Lung (tissue), 12 donors: ENCODE results near the gene LRRC55. TPM values are rescaled to one million over a fixed set of nuclear protein-coding genes. Genes with fewer than 3 reads are reported as not detected.

Experiments
- ATAC-seq: fragments of 200-7000 bp; cut with Tn5 transposase; one replicate; pipeline ENCODE4 v1.9.1; 2020; ENCODE audit warnings: moderate number of reproducible peaks; ENCODE audit not compliant: insufficient read depth, low FRiP score
- DNase-seq, 3 donors: peaks; one replicate each; pipeline ENCODE4 v3.0.0-alpha.2; 2013 to 2017
- H3K27ac ChIP-seq, 2 donors: one replicate each; pipeline ENCODE4 v1.5.1; 2013; ENCODE audit warnings: mild to moderate bottlenecking in 2 of 2, moderate library complexity in 2 of 2, control low read depth in 1 of 2, inconsistent platforms in 1 of 2, low read depth in 1 of 2, low read length in 1 of 2
- H3K27me3 ChIP-seq, 3 donors: one replicate each; pipeline ENCODE4 v1.5.1; 2013; ENCODE audit warnings: low read length in 2 of 3; ENCODE audit not compliant: control insufficient read depth in 3 of 3, insufficient read depth in 3 of 3
- H3K36me3 ChIP-seq, 4 donors: one replicate each; pipeline ENCODE4 v1.5.1; 2013; ENCODE audit warnings: low read length in 4 of 4, mild to moderate bottlenecking in 1 of 4, moderate library complexity in 1 of 4; ENCODE audit not compliant: control insufficient read depth in 4 of 4, insufficient read depth in 4 of 4
- H3K4me1 ChIP-seq, 5 donors: one replicate each; pipeline ENCODE4 v1.5.1; 2013; ENCODE audit warnings: low read length in 5 of 5, mild to moderate bottlenecking in 2 of 5, moderate library complexity in 1 of 5; ENCODE audit not compliant: control insufficient read depth in 5 of 5, insufficient read depth in 5 of 5
- H3K4me3 ChIP-seq: one replicate; pipeline ENCODE4 v1.5.1; 2013; ENCODE audit warnings: mild to moderate bottlenecking, control low read depth, moderate library complexity
- H3K9ac ChIP-seq, 2 donors: one replicate each; pipeline ENCODE4 v1.5.1; 2013; ENCODE audit warnings: low read length in 2 of 2, control low read depth in 1 of 2; ENCODE audit not compliant: insufficient read depth in 1 of 2
- H3K9me3 ChIP-seq, 4 donors: one replicate each; pipeline ENCODE4 v1.5.1; 2013; ENCODE audit warnings: low read length in 3 of 4, mild to moderate bottlenecking in 1 of 4, moderate library complexity in 1 of 4; ENCODE audit not compliant: control insufficient read depth in 4 of 4, insufficient read depth in 3 of 4
- WGBS, 2 donors: extraction: QIAGEN DNeasy Blood & Tissue Kit; methylation state at CpG; one replicate each; pipeline ENCODE4 v1.1.7; 2013; 5-methylcytosine and 5-hydroxymethylcytosine counted together
- polyA plus RNA-seq, 2 donors: library from polyadenylated mRNA; stranded (reverse); fragments of 200-250 nt; gene quantifications; one replicate each; pipeline ENCODE4 v1.2.1, GENCODE V29; 2013
- total RNA-seq, 2 donors: library from RNA; depleted of rRNA in 1 of 2; stranded (reverse); fragments of >200 nt in 1 of 2; gene quantifications; one replicate each; pipeline ENCODE4 v1.2.1, GENCODE V29; 2014 to 2021
- TF ChIP-seq, protein P1 (sequence below): IDR thresholded peaks from 2 replicates; pipeline ENCODE4 v1.5.1; 2012; ENCODE audit warnings: mild to moderate bottlenecking; ENCODE audit errors: control extremely low read depth, extremely low read depth
- donor health status: control.
- donor health status: control.
- donor health status: Bipolar disorder and iron deficiency.
- donor health status: healthy.
- donor health status: DM: yes; HTN: yes; CAD: no.

The LRRC55 gene
- total and polyA plus RNA-seq, 4 donors = 0.02 to 2.9 (median 0.09) TPM

DNA sequence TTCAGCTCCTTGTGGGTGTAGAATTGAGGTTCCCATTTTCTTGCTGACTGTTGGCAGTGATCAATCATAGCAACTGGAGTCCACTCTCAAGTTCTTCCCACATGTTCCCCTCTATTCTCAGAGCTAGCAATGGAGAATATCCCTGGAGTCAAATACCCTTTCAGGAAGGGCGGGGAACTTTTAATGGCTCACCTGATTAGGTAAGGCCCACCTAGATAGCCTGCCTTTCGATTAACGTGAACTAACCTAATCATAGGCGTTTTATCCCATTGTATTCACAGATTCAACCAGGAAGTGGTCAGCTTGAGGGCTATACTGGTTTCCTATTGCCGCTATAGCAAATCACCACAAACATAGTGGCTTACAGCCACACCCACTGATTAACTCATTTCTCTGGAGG is 7.1 kb upstream of the LRRC55 start:
- Histone ChIP-seq H3K4me1 (no peaks in the 10 kb centered on the region), H3K27ac (no peak overlapping the region), H3K27me3 (peaks cover 0 to 3% (median 3%) of the 10 kb centered on the region in 3 donors), H3K9ac (no peak overlapping the region), H3K4me3 (no peak overlapping the region), H3K36me3 (no peaks in the 10 kb centered on the region), H3K9me3 (peaks cover 0 to under 1% (median 0%) of the 10 kb centered on the region in 4 donors)
- ATAC-seq (no peak), DNase-seq (no peak)
- TF ChIP-seq, protein P1, sequence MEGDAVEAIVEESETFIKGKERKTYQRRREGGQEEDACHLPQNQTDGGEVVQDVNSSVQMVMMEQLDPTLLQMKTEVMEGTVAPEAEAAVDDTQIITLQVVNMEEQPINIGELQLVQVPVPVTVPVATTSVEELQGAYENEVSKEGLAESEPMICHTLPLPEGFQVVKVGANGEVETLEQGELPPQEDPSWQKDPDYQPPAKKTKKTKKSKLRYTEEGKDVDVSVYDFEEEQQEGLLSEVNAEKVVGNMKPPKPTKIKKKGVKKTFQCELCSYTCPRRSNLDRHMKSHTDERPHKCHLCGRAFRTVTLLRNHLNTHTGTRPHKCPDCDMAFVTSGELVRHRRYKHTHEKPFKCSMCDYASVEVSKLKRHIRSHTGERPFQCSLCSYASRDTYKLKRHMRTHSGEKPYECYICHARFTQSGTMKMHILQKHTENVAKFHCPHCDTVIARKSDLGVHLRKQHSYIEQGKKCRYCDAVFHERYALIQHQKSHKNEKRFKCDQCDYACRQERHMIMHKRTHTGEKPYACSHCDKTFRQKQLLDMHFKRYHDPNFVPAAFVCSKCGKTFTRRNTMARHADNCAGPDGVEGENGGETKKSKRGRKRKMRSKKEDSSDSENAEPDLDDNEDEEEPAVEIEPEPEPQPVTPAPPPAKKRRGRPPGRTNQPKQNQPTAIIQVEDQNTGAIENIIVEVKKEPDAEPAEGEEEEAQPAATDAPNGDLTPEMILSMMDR = no peak
- 63 to 71% methylated on average over 5 of the region's 5 CpGs for WGBS, 2 donors

DNA sequence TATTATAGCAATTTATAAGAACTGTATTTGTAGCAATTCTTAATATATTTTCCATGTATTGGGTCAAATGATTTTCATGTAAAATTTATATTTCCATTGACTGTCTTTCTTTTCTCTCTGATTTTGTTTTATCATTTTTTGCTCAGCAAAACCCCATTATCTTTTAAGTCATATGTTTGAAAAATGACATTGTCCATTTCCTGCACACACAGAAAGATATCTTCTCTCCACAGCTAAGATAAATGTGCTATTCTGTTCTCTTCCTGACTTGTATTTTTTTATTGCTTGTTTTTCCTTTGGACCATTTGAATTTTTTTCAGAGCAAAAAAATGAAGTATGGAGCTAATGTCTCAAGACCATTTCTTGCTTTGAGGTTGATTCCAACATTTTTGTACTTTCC is 6.3 kb upstream of the LRRC55 start:
- Histone ChIP-seq H3K36me3 (no peaks in the 10 kb centered on the region), H3K4me3 (no peak overlapping the region), H3K27me3 (peaks cover 0 to 6% (median 4%) of the 10 kb centered on the region in 3 donors), H3K4me1 (peaks cover 0 to 6% (median 0%) of the 10 kb centered on the region in 5 donors), H3K9ac (no peak overlapping the region), H3K9me3 (no peaks in the 10 kb centered on the region), H3K27ac (no peak overlapping the region)
- TF ChIP-seq, protein P1 = no peak
- ATAC-seq (no peak), DNase-seq (no peak)

DNA sequence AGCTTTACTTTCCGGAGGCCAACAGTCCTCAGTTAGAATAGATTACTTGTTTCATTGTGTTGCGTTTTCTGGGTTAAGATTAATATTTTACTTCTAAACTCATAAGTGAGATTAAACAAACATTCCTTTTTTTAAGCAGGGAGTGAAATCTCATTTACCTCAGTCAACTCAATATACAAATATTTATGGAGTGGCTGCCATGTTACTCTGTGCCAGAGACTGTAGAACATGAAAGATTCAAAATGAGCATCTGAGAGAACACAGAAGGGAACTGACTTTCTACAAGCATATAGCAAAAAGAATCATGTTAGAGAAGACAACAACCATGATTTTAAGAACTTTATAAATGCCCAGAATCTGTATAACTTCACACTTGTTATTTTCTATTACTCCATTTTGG is 3.4 kb upstream of the LRRC55 start:
- 41 to 56% methylated on average over 2 of the region's 2 CpGs for WGBS, 2 donors

More for the DNA sequence above, 3.4 kb upstream of the LRRC55 start:
- Histone ChIP-seq H3K36me3 (no peaks in the 10 kb centered on the region), H3K9ac (no peak overlapping the region), H3K27me3 (peaks cover 0 to 10% (median 8%) of the 10 kb centered on the region in 3 donors), H3K4me1 (peaks cover 0 to 13% (median 0%) of the 10 kb centered on the region in 5 donors), H3K27ac (no peak overlapping the region), H3K9me3 (no peaks in the 10 kb centered on the region), H3K4me3 (no peak overlapping the region)
- DNase-seq (no peak), ATAC-seq (no peak)
- TF ChIP-seq, protein P1 = no peak
